ENCODE measurements around the gene HERC5.
"Not testable (repeated sequence)": the region's sequence is repeated elsewhere in the genome, so short reads cannot be mapped to it uniquely, and the experiment has no call there.

Gene HERC5

GRCh38 chr4:88533088-88533790, 76.3 kb downstream of the HERC5 start:
- no peaks in the 10 kb centered on the region for H3K4me1 ChIP-seq (ENCODE audit: control insufficient read depth in 2 of 2, insufficient read depth in 2 of 2, low read length in 2 of 2)
- H3K27me3 ChIP-seq (ENCODE audit: control insufficient read depth in 2 of 2, insufficient read depth in 2 of 2, low read length in 2 of 2) = no peaks in the 10 kb centered on the region
- H3K4me3 ChIP-seq (ENCODE audit: low read length in 2 of 2) = no peak overlapping the region
- H3K36me3 ChIP-seq (ENCODE audit: control insufficient read depth in 2 of 2, insufficient read depth in 2 of 2, low read length in 2 of 2) = no peaks in the 10 kb centered on the region
- H3K9ac ChIP-seq (ENCODE audit: low read depth in 1 of 2, low read length in 2 of 2) = no peak overlapping the region
- H3K9me3 ChIP-seq (ENCODE audit: control insufficient read depth in 2 of 2, low read length in 2 of 2) = no peaks in the 10 kb centered on the region
- no peak overlapping the region for H3K27ac ChIP-seq (ENCODE audit: low read depth in 2 of 2, low read length in 2 of 2)

GRCh38 chr4:88533937-88534750, 77.2 kb downstream of the HERC5 start:
- Histone ChIP-seq H3K9me3 (ENCODE audit: control insufficient read depth in 2 of 2, low read length in 2 of 2) (no peaks in the 10 kb centered on the region), H3K9ac (ENCODE audit: low read depth in 1 of 2, low read length in 2 of 2) (no peak overlapping the region), H3K27ac (ENCODE audit: low read depth in 2 of 2, low read length in 2 of 2) (no peak overlapping the region), H3K27me3 (ENCODE audit: control insufficient read depth in 2 of 2, insufficient read depth in 2 of 2, low read length in 2 of 2) (no peaks in the 10 kb centered on the region), H3K4me1 (ENCODE audit: control insufficient read depth in 2 of 2, insufficient read depth in 2 of 2, low read length in 2 of 2) (no peaks in the 10 kb centered on the region), H3K36me3 (ENCODE audit: control insufficient read depth in 2 of 2, insufficient read depth in 2 of 2, low read length in 2 of 2) (no peaks in the 10 kb centered on the region), H3K4me3 (ENCODE audit: low read length in 2 of 2) (no peak overlapping the region)

GRCh38 chr4:88535090-88535755, 78.3 kb downstream of the HERC5 start:
- no peaks in the 10 kb centered on the region for H3K27me3 ChIP-seq (ENCODE audit: control insufficient read depth in 2 of 2, insufficient read depth in 2 of 2, low read length in 2 of 2)
- no peak overlapping the region for H3K27ac ChIP-seq (ENCODE audit: low read depth in 2 of 2, low read length in 2 of 2)
- no peak overlapping the region for H3K9ac ChIP-seq (ENCODE audit: low read depth in 1 of 2, low read length in 2 of 2)
- no peaks in the 10 kb centered on the region for H3K36me3 ChIP-seq (ENCODE audit: control insufficient read depth in 2 of 2, insufficient read depth in 2 of 2, low read length in 2 of 2)
- no peaks in the 10 kb centered on the region for H3K4me1 ChIP-seq (ENCODE audit: control insufficient read depth in 2 of 2, insufficient read depth in 2 of 2, low read length in 2 of 2)
- H3K9me3 ChIP-seq (ENCODE audit: control insufficient read depth in 2 of 2, low read length in 2 of 2) = no peaks in the 10 kb centered on the region
- H3K4me3 ChIP-seq (ENCODE audit: low read length in 2 of 2) = no peak overlapping the region

- no peaks in the 10 kb centered on the region for H3K27me3 ChIP-seq (ENCODE audit: control insufficient read depth in 2 of 2, insufficient read depth in 2 of 2, low read length in 2 of 2)
- no peak overlapping the region for H3K9ac ChIP-seq (ENCODE audit: low read depth in 1 of 2, low read length in 2 of 2)
- no peaks in the 10 kb centered on the region for H3K36me3 ChIP-seq (ENCODE audit: control insufficient read depth in 2 of 2, insufficient read depth in 2 of 2, low read length in 2 of 2)
- no peaks in the 10 kb centered on the region for H3K9me3 ChIP-seq (ENCODE audit: control insufficient read depth in 2 of 2, low read length in 2 of 2)
- H3K4me1 ChIP-seq (ENCODE audit: control insufficient read depth in 2 of 2, insufficient read depth in 2 of 2, low read length in 2 of 2) = no peaks in the 10 kb centered on the region
- no peak overlapping the region for H3K27ac ChIP-seq (ENCODE audit: low read depth in 2 of 2, low read length in 2 of 2)
- H3K4me3 ChIP-seq (ENCODE audit: low read length in 2 of 2) = no peak overlapping the region
Observed at GRCh38 chr4:88537709-88538108, 80.8 kb downstream of the HERC5 start.

- not testable (repeated sequence) for H3K36me3 ChIP-seq (ENCODE audit: control insufficient read depth in 2 of 2, insufficient read depth in 2 of 2, low read length in 2 of 2); H3K4me3 ChIP-seq (ENCODE audit: low read length in 2 of 2); H3K4me1 ChIP-seq (ENCODE audit: control insufficient read depth in 2 of 2, insufficient read depth in 2 of 2, low read length in 2 of 2); H3K9me3 ChIP-seq (ENCODE audit: control insufficient read depth in 2 of 2, low read length in 2 of 2); H3K27me3 ChIP-seq (ENCODE audit: control insufficient read depth in 2 of 2, insufficient read depth in 2 of 2, low read length in 2 of 2); H3K27ac ChIP-seq (ENCODE audit: low read depth in 2 of 2, low read length in 2 of 2); H3K9ac ChIP-seq (ENCODE audit: low read depth in 1 of 2, low read length in 2 of 2)
Observed at GRCh38 chr4:88539322-88540068, 82.6 kb downstream of the HERC5 start.

GRCh38 chr4:88549815-88550214, 92.9 kb downstream of the HERC5 start:
- H3K9ac ChIP-seq (ENCODE audit: low read depth in 1 of 2, low read length in 2 of 2) = no peak overlapping the region
- no peak overlapping the region for H3K4me3 ChIP-seq (ENCODE audit: low read length in 2 of 2)
- H3K9me3 ChIP-seq (ENCODE audit: control insufficient read depth in 2 of 2, low read length in 2 of 2) = no peaks in the 10 kb centered on the region
- no peaks in the 10 kb centered on the region for H3K36me3 ChIP-seq (ENCODE audit: control insufficient read depth in 2 of 2, insufficient read depth in 2 of 2, low read length in 2 of 2)
- H3K27ac ChIP-seq (ENCODE audit: low read depth in 2 of 2, low read length in 2 of 2) = no peak overlapping the region
- no peaks in the 10 kb centered on the region for H3K4me1 ChIP-seq (ENCODE audit: control insufficient read depth in 2 of 2, insufficient read depth in 2 of 2, low read length in 2 of 2)
- H3K27me3 ChIP-seq (ENCODE audit: control insufficient read depth in 2 of 2, insufficient read depth in 2 of 2, low read length in 2 of 2) = no peaks in the 10 kb centered on the region

Measured in mucosa of rectum (tissue), 2 donors.